ENCODE measurements around the gene NOTCH1.

GRCh38 chr9:136445799-136446198 is 100.0 kb downstream of the NOTCH1 start:
- TF ChIP-seq, protein P1, sequence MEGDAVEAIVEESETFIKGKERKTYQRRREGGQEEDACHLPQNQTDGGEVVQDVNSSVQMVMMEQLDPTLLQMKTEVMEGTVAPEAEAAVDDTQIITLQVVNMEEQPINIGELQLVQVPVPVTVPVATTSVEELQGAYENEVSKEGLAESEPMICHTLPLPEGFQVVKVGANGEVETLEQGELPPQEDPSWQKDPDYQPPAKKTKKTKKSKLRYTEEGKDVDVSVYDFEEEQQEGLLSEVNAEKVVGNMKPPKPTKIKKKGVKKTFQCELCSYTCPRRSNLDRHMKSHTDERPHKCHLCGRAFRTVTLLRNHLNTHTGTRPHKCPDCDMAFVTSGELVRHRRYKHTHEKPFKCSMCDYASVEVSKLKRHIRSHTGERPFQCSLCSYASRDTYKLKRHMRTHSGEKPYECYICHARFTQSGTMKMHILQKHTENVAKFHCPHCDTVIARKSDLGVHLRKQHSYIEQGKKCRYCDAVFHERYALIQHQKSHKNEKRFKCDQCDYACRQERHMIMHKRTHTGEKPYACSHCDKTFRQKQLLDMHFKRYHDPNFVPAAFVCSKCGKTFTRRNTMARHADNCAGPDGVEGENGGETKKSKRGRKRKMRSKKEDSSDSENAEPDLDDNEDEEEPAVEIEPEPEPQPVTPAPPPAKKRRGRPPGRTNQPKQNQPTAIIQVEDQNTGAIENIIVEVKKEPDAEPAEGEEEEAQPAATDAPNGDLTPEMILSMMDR (IDR thresholded peaks at IDR 0.05) = no peak
- TF ChIP-seq FOXK1 (CRISPR knock-in tag; IDR thresholded peaks at IDR 0.05) (no peak), USF2 (CRISPR knock-in tag; IDR thresholded peaks at IDR 0.05) (no peak)

Measured in WTC11 (cell line).